ENCODE data around the gene PTPRN2. TPM values are rescaled to one million over a fixed set of nuclear protein-coding genes. Genes with fewer than 3 reads are reported as not detected.

The PTPRN2 gene
- total and polyA plus RNA-seq, 2 donors from 2014 or later = 4.8 to 6.2 TPM

DNA sequence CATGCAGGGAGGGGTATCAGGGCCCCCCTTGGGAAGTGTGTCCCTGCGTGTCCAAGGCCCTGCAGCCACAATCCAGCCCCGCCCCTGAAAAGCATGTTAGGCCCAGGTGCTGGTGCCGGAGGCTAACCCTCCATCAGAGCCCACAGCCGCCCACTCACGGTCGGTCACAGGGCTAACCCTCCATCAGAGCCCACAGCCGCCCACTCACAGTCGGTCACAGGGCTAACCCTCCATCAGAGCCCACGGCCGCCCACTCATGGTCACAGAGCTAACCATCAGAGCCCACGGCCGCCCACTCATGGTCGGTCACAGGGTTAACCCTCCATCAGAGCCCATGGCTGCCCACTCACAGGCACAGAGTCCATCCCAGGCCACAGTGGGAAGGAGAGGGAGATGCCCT, 824.8 kb downstream of the PTPRN2 start:
- intact Hi-C loops (cut with DNase I) = no loop called here
- H3K36me3 ChIP-seq (ENCODE audit: control insufficient read depth in 2 of 3, insufficient read depth in 3 of 3, low read length in 3 of 3) = no peaks in the 10 kb centered on the region
- DNase-seq (peak in 1 of 5 donors; percentile 60), FAIRE-seq (no peak)
- no peaks in the 10 kb centered on the region for H3K4me1 ChIP-seq (ENCODE audit: control insufficient read depth in 2 of 3, insufficient read depth in 2 of 3, low read depth in 1 of 3, low read length in 3 of 3)
- peaks cover 5% of the 10 kb centered on the region for H3K27me3 ChIP-seq (ENCODE audit: control insufficient read depth, insufficient read depth, low read length)
- H3K9ac ChIP-seq (ENCODE audit: low read length in 3 of 3) = no peak overlapping the region
- H3K27ac ChIP-seq (ENCODE audit: low read depth in 2 of 2, low read length in 2 of 2) = no peak overlapping the region
- H3K9me3 ChIP-seq (ENCODE audit: control insufficient read depth in 2 of 3, insufficient read depth in 1 of 3, low read length in 3 of 3) = peaks cover 0 to 1% (median 0%) of the 10 kb centered on the region in 3 donors
- TF ChIP-seq, protein P1, sequence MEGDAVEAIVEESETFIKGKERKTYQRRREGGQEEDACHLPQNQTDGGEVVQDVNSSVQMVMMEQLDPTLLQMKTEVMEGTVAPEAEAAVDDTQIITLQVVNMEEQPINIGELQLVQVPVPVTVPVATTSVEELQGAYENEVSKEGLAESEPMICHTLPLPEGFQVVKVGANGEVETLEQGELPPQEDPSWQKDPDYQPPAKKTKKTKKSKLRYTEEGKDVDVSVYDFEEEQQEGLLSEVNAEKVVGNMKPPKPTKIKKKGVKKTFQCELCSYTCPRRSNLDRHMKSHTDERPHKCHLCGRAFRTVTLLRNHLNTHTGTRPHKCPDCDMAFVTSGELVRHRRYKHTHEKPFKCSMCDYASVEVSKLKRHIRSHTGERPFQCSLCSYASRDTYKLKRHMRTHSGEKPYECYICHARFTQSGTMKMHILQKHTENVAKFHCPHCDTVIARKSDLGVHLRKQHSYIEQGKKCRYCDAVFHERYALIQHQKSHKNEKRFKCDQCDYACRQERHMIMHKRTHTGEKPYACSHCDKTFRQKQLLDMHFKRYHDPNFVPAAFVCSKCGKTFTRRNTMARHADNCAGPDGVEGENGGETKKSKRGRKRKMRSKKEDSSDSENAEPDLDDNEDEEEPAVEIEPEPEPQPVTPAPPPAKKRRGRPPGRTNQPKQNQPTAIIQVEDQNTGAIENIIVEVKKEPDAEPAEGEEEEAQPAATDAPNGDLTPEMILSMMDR (IDR thresholded peaks at IDR 0.05; ENCODE audit: borderline replicate concordance, extremely low read depth, insufficient read depth) = no peak
- H3K4me3 ChIP-seq (ENCODE audit: low read length in 3 of 3) = no peak overlapping the region

GRCh38 chr7:157760004-157760730, 827.5 kb downstream of the PTPRN2 start:
- intact Hi-C loops (cut with DNase I) = no loop called here
- FAIRE-seq (no peak), DNase-seq (peak in 2 of 5 donors; percentile 19 to 35)
- peaks cover 0 to under 1% (median 0%) of the 10 kb centered on the region in 3 donors for H3K9me3 ChIP-seq (ENCODE audit: control insufficient read depth in 2 of 3, insufficient read depth in 1 of 3, low read length in 3 of 3)
- H3K9ac ChIP-seq (ENCODE audit: low read length in 3 of 3) = no peak overlapping the region
- no peaks in the 10 kb centered on the region for H3K4me1 ChIP-seq (ENCODE audit: control insufficient read depth in 2 of 3, insufficient read depth in 2 of 3, low read depth in 1 of 3, low read length in 3 of 3)
- no peaks in the 10 kb centered on the region for H3K36me3 ChIP-seq (ENCODE audit: control insufficient read depth in 2 of 3, insufficient read depth in 3 of 3, low read length in 3 of 3)
- no peak overlapping the region for H3K4me3 ChIP-seq (ENCODE audit: low read length in 3 of 3)
- no peaks in the 10 kb centered on the region for H3K27me3 ChIP-seq (ENCODE audit: control insufficient read depth, insufficient read depth, low read length)
- no peak overlapping the region for H3K27ac ChIP-seq (ENCODE audit: low read depth in 2 of 2, low read length in 2 of 2)
- TF ChIP-seq, protein P1 (IDR thresholded peaks at IDR 0.05; ENCODE audit: borderline replicate concordance, extremely low read depth, insufficient read depth) = no peak

DNA sequence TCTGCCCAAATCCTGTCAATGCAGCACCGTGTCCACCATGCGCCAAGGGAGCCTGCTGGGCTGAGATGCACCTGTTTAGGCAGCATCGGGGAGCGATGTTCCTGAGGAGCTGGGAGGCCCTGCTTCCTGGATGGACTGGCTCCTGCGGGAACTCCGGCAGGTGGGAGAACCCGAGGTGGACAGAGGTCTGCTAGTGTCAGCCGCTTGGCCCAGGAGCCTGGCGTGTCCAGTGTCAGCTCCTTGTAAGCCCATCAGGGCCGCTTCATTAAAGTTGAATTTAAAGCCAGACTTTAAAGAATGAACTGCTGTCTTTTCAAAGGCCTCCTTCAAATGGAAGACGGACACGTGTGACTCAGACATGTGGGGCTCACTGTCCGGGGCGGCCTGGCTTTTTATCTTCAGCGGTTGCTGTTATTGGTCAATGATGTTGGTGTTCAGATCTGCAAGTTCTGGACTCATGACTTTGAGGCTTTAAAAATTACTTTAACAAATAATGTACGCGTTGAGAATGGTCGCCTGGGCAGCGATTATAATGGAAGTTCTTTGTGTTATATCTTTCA, 828.3 kb downstream of the PTPRN2 start:
- H3K36me3 ChIP-seq (ENCODE audit: control insufficient read depth in 2 of 3, insufficient read depth in 3 of 3, low read length in 3 of 3) = no peaks in the 10 kb centered on the region
- FAIRE-seq (no peak), DNase-seq (peak in 1 of 5 donors; percentile 50)
- H3K27ac ChIP-seq (ENCODE audit: low read depth in 2 of 2, low read length in 2 of 2) = no peak overlapping the region
- H3K27me3 ChIP-seq (ENCODE audit: control insufficient read depth, insufficient read depth, low read length) = no peaks in the 10 kb centered on the region
- H3K4me3 ChIP-seq (ENCODE audit: low read length in 3 of 3) = no peak overlapping the region
- intact Hi-C loops (cut with DNase I) = no loop called here
- no peaks in the 10 kb centered on the region for H3K4me1 ChIP-seq (ENCODE audit: control insufficient read depth in 2 of 3, insufficient read depth in 2 of 3, low read depth in 1 of 3, low read length in 3 of 3)
- no peak overlapping the region for H3K9ac ChIP-seq (ENCODE audit: low read length in 3 of 3)
- TF ChIP-seq, protein P1 (IDR thresholded peaks at IDR 0.05; ENCODE audit: borderline replicate concordance, extremely low read depth, insufficient read depth) = no peak
- H3K9me3 ChIP-seq (ENCODE audit: control insufficient read depth in 2 of 3, insufficient read depth in 1 of 3, low read length in 3 of 3) = no peaks in the 10 kb centered on the region

Measured in kidney (tissue), 14 donors.